Esophagus squamous epithelium (tissue), 4 donors: ENCODE results near the gene GFOD2.

Source experiments
- POLR2A ChIP-seq, 4 donors: fragments of 450-650 bp; IDR thresholded peaks; one replicate each; pipeline ENCODE4 v1.6.1; 2017; ENCODE audit warnings: antibody characterized with exemption in 4 of 4, mild to moderate bottlenecking in 4 of 4, moderate library complexity in 3 of 4
- TF ChIP-seq, protein P1 (sequence below), 6 experiments: fragments of 450-650 bp in 4 of 6; fragments of 200-600 bp in 2 of 6; sonication (generic) in 2 of 6; IDR thresholded peaks; one replicate each; pipeline ENCODE4 v1.5.1; 2016 to 2019; ENCODE audit warnings: antibody characterized with exemption in 6 of 6, mild to moderate bottlenecking in 4 of 6, moderate library complexity in 4 of 6

DNA sequence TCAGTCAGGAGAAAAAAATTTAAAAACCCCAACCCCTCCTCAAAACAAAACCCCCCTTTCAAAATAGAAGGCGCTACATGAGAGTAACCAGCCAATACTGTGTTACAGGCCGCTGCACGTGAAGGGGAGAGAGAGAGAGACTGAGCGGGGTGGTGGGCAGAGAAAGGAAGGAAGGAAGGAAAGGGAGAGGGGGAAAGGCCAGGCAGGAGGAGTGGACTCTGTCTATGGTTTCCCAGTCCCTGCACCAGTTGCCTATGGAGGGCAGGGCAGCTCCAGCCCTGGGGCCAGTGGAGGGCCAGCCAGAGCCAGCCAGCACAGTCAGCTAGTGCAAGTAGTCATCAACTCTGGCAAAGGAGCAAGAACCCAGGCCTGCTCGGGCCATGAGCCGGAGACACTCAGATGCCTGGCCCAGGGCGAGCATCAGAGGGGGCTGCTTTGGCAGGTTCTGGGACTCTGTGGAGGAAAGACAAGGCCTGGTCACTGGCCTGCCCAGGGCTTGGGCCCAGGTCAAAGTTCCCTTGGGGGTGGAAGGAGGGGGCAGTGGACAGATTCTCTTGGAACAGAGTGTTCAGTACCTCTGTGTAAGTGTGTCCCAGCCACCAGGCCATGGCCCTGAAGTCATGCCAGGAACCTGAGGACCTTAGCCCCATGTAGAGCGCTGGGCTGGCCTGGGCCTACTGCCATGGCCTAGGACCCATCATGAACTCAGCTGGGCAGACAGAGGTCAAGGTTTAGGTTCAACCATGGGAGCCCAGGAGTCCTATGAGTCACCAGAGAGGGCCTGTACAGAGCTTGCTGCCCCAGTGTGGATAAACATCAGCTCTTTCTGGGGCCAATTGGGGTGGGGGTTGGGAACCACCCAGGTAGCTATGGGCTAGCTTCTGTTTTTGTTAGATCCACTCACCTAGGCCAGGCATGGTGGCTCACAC is 7.3 kb upstream of the GFOD2 start:
- TF ChIP-seq, protein P1, sequence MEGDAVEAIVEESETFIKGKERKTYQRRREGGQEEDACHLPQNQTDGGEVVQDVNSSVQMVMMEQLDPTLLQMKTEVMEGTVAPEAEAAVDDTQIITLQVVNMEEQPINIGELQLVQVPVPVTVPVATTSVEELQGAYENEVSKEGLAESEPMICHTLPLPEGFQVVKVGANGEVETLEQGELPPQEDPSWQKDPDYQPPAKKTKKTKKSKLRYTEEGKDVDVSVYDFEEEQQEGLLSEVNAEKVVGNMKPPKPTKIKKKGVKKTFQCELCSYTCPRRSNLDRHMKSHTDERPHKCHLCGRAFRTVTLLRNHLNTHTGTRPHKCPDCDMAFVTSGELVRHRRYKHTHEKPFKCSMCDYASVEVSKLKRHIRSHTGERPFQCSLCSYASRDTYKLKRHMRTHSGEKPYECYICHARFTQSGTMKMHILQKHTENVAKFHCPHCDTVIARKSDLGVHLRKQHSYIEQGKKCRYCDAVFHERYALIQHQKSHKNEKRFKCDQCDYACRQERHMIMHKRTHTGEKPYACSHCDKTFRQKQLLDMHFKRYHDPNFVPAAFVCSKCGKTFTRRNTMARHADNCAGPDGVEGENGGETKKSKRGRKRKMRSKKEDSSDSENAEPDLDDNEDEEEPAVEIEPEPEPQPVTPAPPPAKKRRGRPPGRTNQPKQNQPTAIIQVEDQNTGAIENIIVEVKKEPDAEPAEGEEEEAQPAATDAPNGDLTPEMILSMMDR (IDR thresholded peaks at IDR 0.05): no peak
- TF ChIP-seq POLR2A (IDR thresholded peaks at IDR 0.05): no peak
